Panc1 (cell line): ENCODE data around the gene NANOGP8. TPM values are rescaled to one million over a fixed set of nuclear protein-coding genes. Genes with fewer than 3 reads are reported as not detected.

ENCODE experiments used
- ATAC-seq: fragments of 200-7000 bp; cut with Tn5 transposase; 2 replicates; pipeline ENCODE4 v1.9.1; 2020; ENCODE audit warnings: mild to moderate bottlenecking, moderate library complexity
- BruUV-seq: library from RNA; stranded (reverse); fragments of 400-500 nt; replicated peaks from 2 replicates; lab custom pipeline; 2021; lab: Mats Ljungman, UMichigan
- CTCF ChIA-PET: fragments of 300-600 bp; sonication (Branson Sonifier 250); formaldehyde crosslinking; loops from one replicate; lab custom pipeline; 2022; ENCODE audit warnings: antibody characterized with exemption; lab: Charles Lee
- POLR2A ChIA-PET: fragments of 300-600 bp; sonication (Branson Sonifier 250); formaldehyde crosslinking; loops from one replicate; lab custom pipeline; 2022; ENCODE audit warnings: antibody characterized with exemption; lab: Charles Lee
- DNase-seq: peaks from one replicate; pipeline ENCODE4 v3.0.0-alpha.2; 2010; ENCODE audit warnings: low read depth, low spot score
- H3K27ac ChIP-seq: 2 replicates; pipeline ENCODE4 v1.5.1; 2011; ENCODE audit warnings: mild to moderate bottlenecking, low read length, inconsistent platforms
- H3K27me3 ChIP-seq: fragments of 200-500 bp; sonication (Bioruptor generic); 2 replicates; pipeline ENCODE4 v1.6.0; 2014; ENCODE audit warnings: low read length, inconsistent platforms; ENCODE audit not compliant: control insufficient read depth, insufficient read depth
- H3K36me3 ChIP-seq: fragments of 200-500 bp; sonication (Bioruptor generic); 2 replicates; pipeline ENCODE4 v1.5.1; 2014; ENCODE audit warnings: inconsistent platforms, mild to moderate bottlenecking, low read length, moderate library complexity; ENCODE audit not compliant: control insufficient read depth, insufficient read depth
- H3K4me1 ChIP-seq: 2 replicates; pipeline ENCODE4 v1.5.1; 2011; ENCODE audit warnings: inconsistent platforms, mild to moderate bottlenecking, low read length, moderate library complexity; ENCODE audit not compliant: control insufficient read depth, insufficient read depth
- H3K4me3 ChIP-seq, 2 experiments: 2 replicates each; pipeline ENCODE4 v1.5.1; 2011 to 2012; ENCODE audit warnings: low read depth in 2 of 2, low read length in 2 of 2, mild to moderate bottlenecking in 2 of 2, inconsistent platforms in 1 of 2, moderate library complexity in 1 of 2
- H3K9me3 ChIP-seq: fragments of 200-500 bp; sonication (Bioruptor generic); 2 replicates; pipeline ENCODE4 v1.5.1; 2014; ENCODE audit warnings: low read depth, mild to moderate bottlenecking, inconsistent platforms, low read length, moderate library complexity; ENCODE audit not compliant: control insufficient read depth, insufficient read depth
- CTCF ChIP-seq: fragments of 450-650 bp; IDR thresholded peaks from 2 replicates; pipeline ENCODE4 v1.5.1; 2017; ENCODE audit warnings: mild to moderate bottlenecking
- POLR2AphosphoS5 ChIP-seq: IDR thresholded peaks from 2 replicates; pipeline ENCODE4 v1.6.1; 2012; ENCODE audit warnings: mild to moderate bottlenecking, low read depth, low read length, moderate library complexity
- REST ChIP-seq, 2 experiments: IDR thresholded peaks; 2 replicates each; pipeline ENCODE4 v1.6.1; 2011 to 2012; ENCODE audit warnings: low read depth in 2 of 2, control low read depth in 1 of 2, low read length in 1 of 2, mild to moderate bottlenecking in 1 of 2, moderate library complexity in 1 of 2; ENCODE audit not compliant: insufficient read depth in 1 of 2
- SIN3A ChIP-seq: IDR thresholded peaks from 2 replicates; pipeline ENCODE4 v1.6.1; 2012; ENCODE audit warnings: low read depth, mild to moderate bottlenecking, low read length, moderate library complexity, borderline replicate concordance; ENCODE audit not compliant: insufficient read depth
- TCF7L2 ChIP-seq: IDR thresholded peaks from 2 replicates; pipeline ENCODE4 v1.6.1; 2011; ENCODE audit warnings: mild to moderate bottlenecking, low read depth, low read length, inconsistent platforms
- in situ Hi-C: cut with HindIII; loops from 2 replicates; pipeline ENCODE4 v1.10.0; 2016; ENCODE audit warnings: low sequenced_read_pairs, low pct_unique_long_range_greater_than_20kb
- intact Hi-C: fragments of 100-400 bp; cut with micrococcal nuclease; formaldehyde crosslinking; loops from one replicate; pipeline ENCODE4 v1.10.0; 2022; ENCODE audit not compliant: unreplicated experiment
- total RNA-seq: library from RNA; stranded (reverse); gene quantifications from one replicate; pipeline ENCODE4 v1.2.1, GENCODE V29; 2021; ENCODE audit not compliant: unreplicated experiment

NANOGP8 gene
- total RNA-seq, 1 experiment from 2014 or later = not detected

GRCh38 chr15:35060591-35060990, 24.5 kb downstream of the NANOGP8 start:
- no peaks in the 10 kb centered on the region for H3K4me1 ChIP-seq
- no peak for TF ChIP-seq REST (IDR thresholded peaks at IDR 0.05; ENCODE audit: insufficient read depth in 1 of 2, low read depth in 2 of 2, low read length in 1 of 2)
- no peak for TF ChIP-seq CTCF
- TF ChIP-seq POLR2AphosphoS5 = no peak
- TF ChIP-seq TCF7L2 = no peak
- no peak for TF ChIP-seq SIN3A
- H3K27ac ChIP-seq = no peak overlapping the region
- no peaks in the 10 kb centered on the region for H3K9me3 ChIP-seq
- no peak overlapping the region for H3K4me3 ChIP-seq
- BruUV-seq = no TSS peak
- ChIA-PET CTCF (no interaction called here), POLR2A (interaction anchor here (0.6 kb wide), 1 partner anchor 415 kb away, joined by 3 read pairs; no protein-coding TSS in a partner anchor)
- DNase-seq (no peak), ATAC-seq (no peak)
- H3K27me3 ChIP-seq = no peaks in the 10 kb centered on the region
- no peaks in the 10 kb centered on the region for H3K36me3 ChIP-seq
- intact Hi-C loops (no loop called here), in situ Hi-C loops (no loop called here)

- intact Hi-C loops (no loop called here), in situ Hi-C loops (no loop called here)
- Histone ChIP-seq H3K27me3 (no peaks in the 10 kb centered on the region), H3K9me3 (no peaks in the 10 kb centered on the region), H3K4me3 (no peak overlapping the region), H3K36me3 (no peaks in the 10 kb centered on the region), H3K27ac (no peak overlapping the region), H3K4me1 (no peaks in the 10 kb centered on the region)
- BruUV-seq = no TSS peak
- ChIA-PET CTCF (no interaction called here), POLR2A (no interaction called here)
- DNase-seq = no peak
- no peak for ATAC-seq
- TF ChIP-seq TCF7L2 (no peak), REST (IDR thresholded peaks at IDR 0.05; ENCODE audit: insufficient read depth in 1 of 2, low read depth in 2 of 2, low read length in 1 of 2) (no peak), SIN3A (no peak), POLR2AphosphoS5 (no peak), CTCF (no peak)
These were observed 26.5 kb downstream of the NANOGP8 start for GRCh38 chr15:35058534-35059054.
